Dendritic cell treated with granulocyte-macrophage colony-stimulating factor and Interleukin-4, amounts not matched to agents 40 ng/mL and 50 ng/mL, for 4 days (primary cell): ENCODE data around the gene PTTG2.
A peak's percentile ranks its signal among the peaks of the same experiment; 100 is the strongest.
"Not testable (repeated sequence)": the region's sequence is repeated elsewhere in the genome, so short reads cannot be mapped to it uniquely, and the experiment has no call there.

Source experiments
- H3K27ac Mint-ChIP-seq: one replicate; pipeline ENCODE4 v1.8.0; 2022; ENCODE audit warnings: mild to moderate bottlenecking, mixed read lengths
- H3K27me3 Mint-ChIP-seq: one replicate; pipeline ENCODE4 v1.8.0; 2022; ENCODE audit warnings: mild to moderate bottlenecking, mixed read lengths
- H3K36me3 Mint-ChIP-seq: one replicate; pipeline ENCODE4 v1.8.0; 2022; ENCODE audit warnings: low read depth, mixed read lengths
- H3K4me1 Mint-ChIP-seq: one replicate; pipeline ENCODE4 v1.8.0; 2022; ENCODE audit warnings: low read depth, mixed read lengths
- H3K4me3 Mint-ChIP-seq: one replicate; pipeline ENCODE4 v1.8.0; 2022; ENCODE audit warnings: mild to moderate bottlenecking, moderate library complexity, mixed read lengths
- H3K9me3 Mint-ChIP-seq: one replicate; pipeline ENCODE4 v1.8.0; 2022; ENCODE audit warnings: mixed read lengths
- intact Hi-C: fragments of 100-400 bp; cut with micrococcal nuclease; formaldehyde crosslinking; loops from one replicate; pipeline ENCODE4 v1.15.0; 2022

Gene PTTG2

DNA sequence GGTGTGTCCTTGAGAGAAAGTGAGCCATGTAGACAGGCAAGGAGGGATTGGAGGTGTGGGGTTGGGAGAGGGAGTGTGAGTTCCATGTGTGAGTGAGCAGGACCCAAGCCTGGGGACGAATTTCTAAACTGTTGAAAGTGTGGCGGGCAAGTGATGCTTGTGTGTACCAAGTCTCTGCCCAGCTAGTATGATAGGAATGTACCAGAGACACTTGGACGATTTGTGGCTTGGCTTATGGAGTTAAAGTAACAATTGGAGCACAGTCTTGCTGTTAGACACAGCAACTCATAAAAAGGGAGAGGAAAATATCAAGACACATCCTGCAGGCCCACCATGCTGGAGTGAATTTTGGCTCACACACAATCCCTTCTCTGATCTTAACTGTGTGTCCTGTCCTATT, 8.5 kb downstream of the PTTG2 start:
- no peaks in the 10 kb centered on the region for H3K36me3 Mint-ChIP-seq
- intact Hi-C loops = no loop called here

GRCh38 chr4:37970702-37971101, 10.5 kb downstream of the PTTG2 start:
- Mint-ChIP-seq H3K27ac (peak overlapping the region; percentile 57), H3K9me3 (peaks cover 12% of the 10 kb centered on the region), H3K36me3 (no peaks in the 10 kb centered on the region), H3K4me3 (no peak overlapping the region), H3K4me1 (peaks cover 16% of the 10 kb centered on the region), H3K27me3 (no peaks in the 10 kb centered on the region)
- intact Hi-C loops = no loop called here

More for the DNA sequence above, 8.5 kb downstream of the PTTG2 start:
- Mint-ChIP-seq H3K9me3 (peaks cover 12% of the 10 kb centered on the region), H3K27ac (no peak overlapping the region), H3K4me1 (peaks cover 16% of the 10 kb centered on the region), H3K27me3 (no peaks in the 10 kb centered on the region), H3K4me3 (no peak overlapping the region)

DNA sequence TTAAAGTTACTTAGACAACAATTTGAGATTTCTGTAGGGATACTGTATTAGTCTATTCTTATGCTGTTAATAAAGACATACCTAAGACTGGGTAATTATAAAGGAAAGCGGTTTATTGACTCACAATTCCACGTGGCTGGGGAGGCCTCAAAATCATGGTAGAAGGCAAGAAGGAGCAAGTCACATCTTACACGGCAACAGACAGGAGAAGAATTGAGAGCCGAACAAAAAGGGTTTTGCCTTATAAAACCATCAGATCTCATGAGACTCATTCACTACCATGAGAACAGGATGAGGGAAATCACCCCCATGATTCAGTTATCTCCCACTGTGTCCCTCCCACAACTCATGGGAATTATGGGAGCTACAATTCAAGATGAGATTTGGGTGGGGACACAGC, 11.0 kb downstream of the PTTG2 start:
- peaks cover 12% of the 10 kb centered on the region for H3K9me3 Mint-ChIP-seq
- H3K4me1 Mint-ChIP-seq = peaks cover 21% of the 10 kb centered on the region
- H3K4me3 Mint-ChIP-seq = no peak overlapping the region
- no peaks in the 10 kb centered on the region for H3K27me3 Mint-ChIP-seq
- H3K27ac Mint-ChIP-seq = peak overlapping the region; percentile 57
- intact Hi-C loops = no loop called here
- no peaks in the 10 kb centered on the region for H3K36me3 Mint-ChIP-seq

DNA sequence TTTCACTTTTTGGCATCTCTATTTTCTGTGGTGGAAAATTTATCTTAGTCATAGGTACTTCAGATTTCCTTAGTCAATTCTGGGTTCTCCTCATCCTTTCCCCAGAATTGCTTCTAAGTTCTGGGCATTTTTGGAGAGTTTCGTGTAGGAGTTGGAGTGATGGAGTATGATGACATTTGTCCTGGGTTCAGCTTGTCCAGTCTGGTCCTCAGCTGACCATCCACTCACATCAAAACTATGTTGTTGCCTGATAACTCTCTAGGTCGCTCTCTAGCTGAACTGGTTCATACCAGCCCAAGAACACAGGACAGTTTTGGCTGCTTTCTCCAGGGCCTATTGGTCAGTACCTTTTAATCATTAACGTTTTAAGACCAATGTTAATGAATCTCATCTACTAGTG, 13.2 kb downstream of the PTTG2 start:
- H3K27me3 Mint-ChIP-seq = no peaks in the 10 kb centered on the region
- peaks cover 12% of the 10 kb centered on the region for H3K9me3 Mint-ChIP-seq
- H3K36me3 Mint-ChIP-seq = no peaks in the 10 kb centered on the region
- no peak overlapping the region for H3K27ac Mint-ChIP-seq
- H3K4me3 Mint-ChIP-seq = no peak overlapping the region
- peaks cover 28% of the 10 kb centered on the region for H3K4me1 Mint-ChIP-seq
- intact Hi-C loops = no loop called here

DNA sequence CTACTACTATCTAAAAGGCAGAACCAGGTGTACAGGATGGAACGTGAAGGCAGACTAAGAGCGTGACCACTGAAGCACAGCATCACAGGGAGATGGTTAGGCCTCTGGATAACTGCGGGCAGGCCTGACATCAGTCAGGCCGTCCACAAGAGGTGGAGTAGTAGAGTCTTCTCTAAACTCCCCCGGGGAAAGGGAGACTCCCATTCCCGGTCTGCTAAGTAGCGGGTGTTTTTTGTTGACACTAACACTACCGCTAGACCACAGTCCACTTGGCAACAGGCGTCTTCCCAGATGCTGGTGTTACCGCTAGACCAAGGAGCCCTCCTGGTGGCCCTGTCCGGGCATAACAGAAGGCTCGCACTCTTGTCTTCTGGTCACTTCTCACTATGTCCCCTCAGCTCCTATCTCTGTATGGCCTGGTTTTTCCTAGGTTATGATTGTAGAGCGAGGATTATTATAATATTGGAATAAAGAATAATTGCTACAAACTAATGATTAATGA, 15.2 kb downstream of the PTTG2 start:
- not testable (repeated sequence) for H3K9me3 Mint-ChIP-seq, H3K36me3 Mint-ChIP-seq, H3K4me3 Mint-ChIP-seq, H3K27me3 Mint-ChIP-seq
- peaks cover 36% of the 10 kb centered on the region for H3K4me1 Mint-ChIP-seq
- intact Hi-C loops = loop anchor here (5.0 kb wide), 3 partner anchors 148 to 288 kb away; partner anchors contain the start of genes PGM2 and RELL1
- peak overlapping the region; percentile 4 for H3K27ac Mint-ChIP-seq

DNA sequence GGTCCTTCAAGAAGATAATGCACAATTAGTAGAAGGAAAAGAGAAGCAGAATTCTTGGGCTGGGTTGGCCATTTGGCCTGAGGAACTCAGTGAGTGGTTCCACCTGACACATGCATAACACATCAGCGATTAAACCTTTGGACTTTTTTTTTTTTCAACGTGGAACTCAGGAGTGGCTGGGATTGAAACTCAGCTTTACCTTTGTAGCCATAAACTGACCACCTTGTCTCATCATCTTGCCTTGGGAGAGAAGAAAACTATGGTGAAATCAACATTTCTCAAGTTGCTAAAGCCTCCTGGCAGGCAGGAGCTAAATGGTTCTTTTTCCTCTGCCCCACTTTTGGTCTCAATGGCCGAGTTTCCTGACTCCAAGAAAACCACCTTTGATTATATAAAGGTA, 16.3 kb downstream of the PTTG2 start:
- intact Hi-C loops = loop anchor here (5.0 kb wide), 3 partner anchors 149 to 289 kb away; partner anchors contain the start of genes PGM2 and RELL1
- Mint-ChIP-seq H3K27me3 (no peaks in the 10 kb centered on the region), H3K9me3 (no peaks in the 10 kb centered on the region), H3K36me3 (peaks cover 9% of the 10 kb centered on the region), H3K4me1 (peaks cover 33% of the 10 kb centered on the region), H3K27ac (peak overlapping the region; percentile 72), H3K4me3 (peak overlapping the region; percentile 69)

GRCh38 chr4:37976991-37977470, 16.8 kb downstream of the PTTG2 start:
- H3K4me3 Mint-ChIP-seq = peak overlapping the region; percentile 74
- H3K36me3 Mint-ChIP-seq = peaks cover 9% of the 10 kb centered on the region
- peak overlapping the region; percentile 79 for H3K27ac Mint-ChIP-seq
- no peaks in the 10 kb centered on the region for H3K9me3 Mint-ChIP-seq
- H3K27me3 Mint-ChIP-seq = no peaks in the 10 kb centered on the region
- intact Hi-C loops = loop anchor here (5.0 kb wide), 3 partner anchors 150 to 290 kb away; partner anchors contain the start of genes PGM2 and RELL1
- peaks cover 38% of the 10 kb centered on the region for H3K4me1 Mint-ChIP-seq

DNA sequence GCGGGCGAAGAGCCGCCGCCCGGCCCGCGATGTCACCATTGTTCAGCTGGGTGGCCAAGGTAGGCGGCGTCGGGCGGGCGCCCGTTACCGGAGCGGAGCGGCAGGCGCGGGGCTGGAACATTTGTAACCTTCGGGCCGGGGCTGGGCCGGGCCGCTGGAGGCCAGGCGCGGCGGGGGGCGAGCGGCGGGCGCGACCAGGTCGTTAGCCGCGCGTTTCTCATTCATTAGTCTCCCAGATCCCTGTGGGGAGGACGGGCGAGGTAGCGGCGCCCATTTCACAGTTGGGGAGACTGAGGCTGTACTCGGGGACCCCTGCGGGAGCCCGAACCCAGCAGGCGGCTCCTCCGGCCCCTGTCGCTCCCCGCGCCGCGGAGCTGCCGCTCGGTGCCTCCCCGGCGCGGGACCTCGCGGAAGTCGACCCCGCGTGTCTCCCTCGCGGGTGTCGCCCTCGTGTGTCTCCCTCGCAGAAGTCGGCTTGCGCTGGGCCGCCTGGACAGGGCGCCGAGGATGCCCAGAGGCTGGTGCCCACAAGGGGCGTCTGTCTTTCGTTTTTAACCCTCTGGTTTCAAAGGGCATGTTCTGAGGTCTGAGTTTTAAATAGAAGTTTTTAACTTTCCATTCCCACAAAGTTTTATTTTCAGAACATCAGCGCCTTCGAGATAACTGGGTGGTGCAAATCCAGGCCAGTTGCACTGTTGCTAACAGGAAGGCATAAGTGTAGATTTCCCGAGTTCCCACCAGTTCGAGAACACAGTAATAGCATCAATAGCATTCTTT, 17.5 kb downstream of the PTTG2 start:
- Mint-ChIP-seq H3K36me3 (peaks cover 10% of the 10 kb centered on the region), H3K9me3 (no peaks in the 10 kb centered on the region), H3K4me3 (peak overlapping the region; percentile 74), H3K27ac (peak overlapping the region; percentile 79), H3K4me1 (peaks cover 44% of the 10 kb centered on the region), H3K27me3 (no peaks in the 10 kb centered on the region)
- intact Hi-C loops = loop anchor here (5.0 kb wide), 3 partner anchors 150 to 290 kb away; partner anchors contain the start of genes PGM2 and RELL1

- no peaks in the 10 kb centered on the region for H3K9me3 Mint-ChIP-seq
- intact Hi-C loops = loop anchor here (5.0 kb wide), 3 partner anchors 151 to 291 kb away; partner anchors contain the start of genes PGM2 and RELL1
- no peaks in the 10 kb centered on the region for H3K27me3 Mint-ChIP-seq
Observed at GRCh38 chr4:37978248-37978924, 18.2 kb downstream of the PTTG2 start.

GRCh38 chr4:37980246-37980645, 20.0 kb downstream of the PTTG2 start:
- H3K27me3 Mint-ChIP-seq = no peaks in the 10 kb centered on the region
- H3K36me3 Mint-ChIP-seq = peaks cover 17% of the 10 kb centered on the region
- no peaks in the 10 kb centered on the region for H3K9me3 Mint-ChIP-seq
- no peak overlapping the region for H3K27ac Mint-ChIP-seq
- peaks cover 53% of the 10 kb centered on the region for H3K4me1 Mint-ChIP-seq
- H3K4me3 Mint-ChIP-seq = no peak overlapping the region
- intact Hi-C loops = loop anchor here (5.0 kb wide), 1 partner anchor 52 kb away; no protein-coding TSS in a partner anchor

More at GRCh38 chr4:37978248-37978924, 18.2 kb downstream of the PTTG2 start:
- Mint-ChIP-seq H3K27ac (peak overlapping the region; percentile 79), H3K4me3 (peak overlapping the region; percentile 74), H3K4me1 (peaks cover 51% of the 10 kb centered on the region), H3K36me3 (peaks cover 17% of the 10 kb centered on the region)

GRCh38 chr4:37981425-37981824, 21.2 kb downstream of the PTTG2 start:
- peaks cover 54% of the 10 kb centered on the region for H3K4me1 Mint-ChIP-seq
- H3K27me3 Mint-ChIP-seq = no peaks in the 10 kb centered on the region
- no peak overlapping the region for H3K4me3 Mint-ChIP-seq
- peaks cover 17% of the 10 kb centered on the region for H3K36me3 Mint-ChIP-seq
- H3K27ac Mint-ChIP-seq = peak overlapping the region; percentile 9
- no peaks in the 10 kb centered on the region for H3K9me3 Mint-ChIP-seq
- intact Hi-C loops = loop anchor here (5.0 kb wide), 1 partner anchor 51 kb away; no protein-coding TSS in a partner anchor

DNA sequence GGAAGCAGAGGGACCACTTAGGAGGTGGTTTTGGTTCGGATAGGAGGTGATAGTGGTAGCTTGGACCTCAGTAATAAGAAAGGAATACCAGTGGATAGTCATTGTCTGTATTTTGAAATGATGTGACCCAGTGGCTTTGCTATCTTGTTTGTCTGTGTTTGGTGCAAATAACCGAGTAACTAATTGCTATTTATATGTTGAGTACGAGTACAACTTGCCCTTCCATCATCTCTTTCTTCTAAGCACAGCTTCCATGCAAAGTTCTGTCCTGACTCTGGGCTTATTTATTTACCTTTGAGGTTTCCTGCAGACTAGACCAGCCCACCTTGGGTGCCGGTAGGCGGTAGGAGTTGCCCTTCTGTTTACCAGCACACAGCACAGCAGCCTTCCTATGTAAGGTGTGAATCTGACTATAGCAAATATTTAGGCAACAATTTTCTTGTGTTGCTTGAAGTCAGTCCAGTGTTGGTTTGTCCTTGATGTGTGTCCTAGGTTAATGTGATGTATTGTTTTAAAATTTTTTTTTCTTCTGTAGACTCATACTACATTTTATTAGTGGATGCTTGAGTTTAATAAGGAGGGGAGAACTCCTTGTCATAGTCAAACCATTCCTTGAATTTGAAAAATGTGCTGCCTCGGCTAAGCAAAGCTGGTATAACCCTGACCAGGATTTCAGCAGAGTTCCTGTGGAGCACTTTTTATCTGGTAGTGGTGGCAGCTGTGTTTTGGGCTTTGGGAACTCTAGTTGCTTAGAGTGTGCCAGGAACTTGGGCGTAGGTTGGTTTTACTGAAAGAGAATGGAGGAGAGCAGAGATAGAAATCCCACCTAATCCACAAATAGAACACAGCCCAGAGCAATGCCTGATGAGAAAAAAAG, 21.9 kb downstream of the PTTG2 start:
- H3K9me3 Mint-ChIP-seq = no peaks in the 10 kb centered on the region
- no peak overlapping the region for H3K4me3 Mint-ChIP-seq
- no peaks in the 10 kb centered on the region for H3K27me3 Mint-ChIP-seq
- intact Hi-C loops = loop anchor here (5.0 kb wide), 1 partner anchor 50 kb away; no protein-coding TSS in a partner anchor
- peak overlapping the region; percentile 9 for H3K27ac Mint-ChIP-seq
- peaks cover 56% of the 10 kb centered on the region for H3K4me1 Mint-ChIP-seq
- peaks cover 17% of the 10 kb centered on the region for H3K36me3 Mint-ChIP-seq

DNA sequence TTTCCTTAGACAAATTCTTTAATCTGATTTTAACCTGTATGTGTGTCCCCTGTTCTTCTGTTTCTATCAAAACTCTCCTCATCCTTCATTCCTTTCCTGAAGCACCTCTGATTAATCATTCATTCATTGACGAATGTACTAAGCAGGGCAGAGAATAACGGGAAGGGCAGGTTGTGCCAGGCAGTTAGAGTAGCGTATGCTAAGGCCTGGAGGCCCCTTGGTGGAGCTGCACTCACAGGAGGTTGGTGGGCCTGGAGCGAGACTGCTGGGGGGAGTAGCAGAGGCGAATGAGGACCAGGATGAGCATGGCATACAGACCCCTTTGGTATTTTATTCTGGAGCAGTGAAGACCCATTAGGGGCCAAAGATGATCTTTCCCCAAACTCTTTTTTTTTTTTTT, 22.5 kb downstream of the PTTG2 start:
- Mint-ChIP-seq H3K9me3 (no peaks in the 10 kb centered on the region), H3K27me3 (no peaks in the 10 kb centered on the region), H3K36me3 (peaks cover 23% of the 10 kb centered on the region), H3K4me3 (no peak overlapping the region), H3K27ac (peak overlapping the region; percentile 20), H3K4me1 (peaks cover 56% of the 10 kb centered on the region)
- intact Hi-C loops = loop anchor here (5.0 kb wide), 1 partner anchor 50 kb away; no protein-coding TSS in a partner anchor
